Germinal center (tissue), 1 donor: Measurements from ENCODE around the gene GPR68.
"Not testable (repeated sequence)": the region's sequence is repeated elsewhere in the genome, so short reads cannot be mapped to it uniquely, and the experiment has no call there.

ENCODE experiments used
- DNase-seq: peaks from one replicate; pipeline ENCODE4 v3.0.0; 2012; ENCODE audit warnings: mixed read lengths, low spot score

The GPR68 gene

DNA sequence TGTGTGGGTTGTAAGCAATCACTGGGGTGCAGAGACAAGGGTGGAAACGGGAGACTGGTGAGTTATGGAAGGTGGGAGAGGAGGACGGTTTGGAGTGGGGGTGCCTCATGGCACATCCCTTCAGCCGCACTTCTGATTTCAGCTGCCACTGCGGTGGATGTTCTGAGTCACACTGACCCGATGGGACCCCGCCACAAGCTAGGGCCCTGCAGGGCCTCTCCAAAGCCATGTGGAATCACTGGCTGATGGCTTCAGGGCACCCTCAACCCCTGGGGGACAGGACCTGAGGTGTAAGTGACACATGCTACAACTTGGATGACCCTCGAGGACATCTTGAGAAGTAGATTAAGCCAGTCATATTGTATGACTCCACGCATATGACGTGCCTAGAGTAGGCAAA lies 53.7 kb downstream of the GPR68 start:
- no peak for DNase-seq

DNA sequence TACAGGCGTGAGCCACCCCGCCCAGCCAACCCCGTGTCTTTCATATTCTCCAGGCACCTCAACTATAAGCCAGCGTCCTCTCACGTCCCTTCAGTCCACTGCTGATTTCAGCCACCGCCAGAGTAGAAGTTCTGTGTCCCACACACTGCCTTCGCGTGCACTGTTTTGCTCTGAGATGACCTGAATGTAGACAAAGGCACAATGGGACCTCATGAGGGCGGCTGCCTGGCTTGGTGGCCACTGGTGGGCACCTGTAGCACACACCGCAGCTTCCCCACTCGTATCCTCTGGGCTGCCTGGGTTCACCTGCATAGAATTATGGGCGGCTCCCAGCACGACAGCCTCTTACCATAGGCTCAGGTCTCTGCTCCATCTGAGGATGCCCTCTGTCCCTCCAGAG lies 57.2 kb downstream of the GPR68 start:
- DNase-seq = no peak

GRCh38 chr14:91186515-91187066 lies 57.9 kb downstream of the GPR68 start:
- no peak for DNase-seq

DNA sequence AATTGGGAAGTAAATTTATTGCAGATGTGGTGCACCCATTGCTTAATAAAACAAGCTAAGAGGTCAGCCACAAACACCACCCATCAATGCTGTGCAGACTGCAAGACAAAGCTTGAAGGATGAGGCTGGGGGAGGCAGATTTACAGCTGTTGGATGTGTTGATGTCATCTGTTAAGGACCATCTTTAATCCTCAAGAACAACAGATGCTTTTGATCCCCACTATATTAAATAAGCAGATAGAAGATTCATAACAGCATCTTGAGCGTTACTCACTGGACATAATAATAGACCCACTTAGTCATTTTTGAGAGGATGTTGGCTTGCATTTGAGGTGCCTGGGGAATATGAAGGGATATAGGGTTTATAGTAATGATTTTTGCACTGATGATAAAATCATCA lies 58.8 kb downstream of the GPR68 start:
- no peak for DNase-seq

- DNase-seq = no peak
Measured at GRCh38 chr14:91184559-91184958, 59.9 kb downstream of the GPR68 start.

DNA sequence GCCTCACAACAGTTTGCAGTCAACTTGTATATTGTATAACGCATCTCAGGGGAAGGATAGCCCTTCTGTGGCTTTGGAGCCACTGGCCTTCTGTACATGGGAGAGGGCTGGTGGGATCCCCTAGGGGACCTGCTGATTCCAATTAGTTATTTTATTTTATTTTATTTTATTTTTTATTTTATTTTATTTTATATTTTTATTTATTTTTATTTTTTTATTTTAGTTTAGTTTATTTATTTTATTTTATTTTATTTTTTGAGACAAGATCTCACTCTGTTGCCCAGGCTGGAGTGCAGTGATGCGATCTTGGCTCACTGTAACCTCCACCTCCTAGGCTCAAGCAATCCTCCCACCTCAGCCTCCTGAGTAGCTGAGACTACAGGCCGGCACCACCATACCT lies 61.8 kb downstream of the GPR68 start:
- not testable (repeated sequence) for DNase-seq
